ENCODE data around the gene ANKIB1. TPM values are rescaled to one million over a fixed set of nuclear protein-coding genes. Genes with fewer than 3 reads are reported as not detected.
A peak's percentile ranks its signal among the peaks of the same experiment; 100 is the strongest.

The ANKIB1 gene
- total RNA-seq, 1 experiment from 2014 or later: 57.2 TPM

GRCh38 chr7:92397542-92397941 lies 151.8 kb downstream of the ANKIB1 start:
- Mint-ChIP-seq H3K27ac (ENCODE audit: unreplicated experiment) (no peak overlapping the region), H3K36me3 (ENCODE audit: insufficient read depth, unreplicated experiment) (peaks cover 24% of the 10 kb centered on the region), H3K9me3 (ENCODE audit: unreplicated experiment) (no peaks in the 10 kb centered on the region), H3K4me1 (ENCODE audit: low read depth, unreplicated experiment) (no peaks in the 10 kb centered on the region), H3K4me3 (ENCODE audit: unreplicated experiment) (no peak overlapping the region), H3K27me3 (ENCODE audit: insufficient read depth, unreplicated experiment) (no peaks in the 10 kb centered on the region)
- POLR2A ChIA-PET: no interaction called here
- Histone ChIP-seq H3K9me3 (no peaks in the 10 kb centered on the region), H3K4me3 (ENCODE audit: low read depth, low read length) (no peak overlapping the region), H3K27me3 (replicated peaks; ENCODE audit: control insufficient read depth, insufficient read depth, low read length) (no peaks in the 10 kb centered on the region), H3K4me1 (no peaks in the 10 kb centered on the region), H3K36me3 (ENCODE audit: control insufficient read depth, insufficient read depth, low read length) (peaks cover 2% of the 10 kb centered on the region)
- intact Hi-C loops (cut with micrococcal nuclease; ENCODE audit: unreplicated experiment): no loop called here
- CTCF ChIA-PET: no interaction called here
- BruUV-seq (replicated peaks): no TSS peak
- no peak for TF ChIP-seq CTCF (IDR thresholded peaks at IDR 0.05; ENCODE audit: insufficient read depth in 1 of 2, low read depth in 1 of 2, low read length in 1 of 2, severe bottlenecking in 1 of 2, unreplicated experiment in 1 of 2)
- no peak for DNase-seq

- CTCF ChIA-PET: no interaction called here
- no peak for TF ChIP-seq CTCF (IDR thresholded peaks at IDR 0.05; ENCODE audit: insufficient read depth in 1 of 2, low read depth in 1 of 2, low read length in 1 of 2, severe bottlenecking in 1 of 2, unreplicated experiment in 1 of 2)
- Mint-ChIP-seq H3K9me3 (ENCODE audit: unreplicated experiment) (no peaks in the 10 kb centered on the region), H3K27me3 (ENCODE audit: insufficient read depth, unreplicated experiment) (no peaks in the 10 kb centered on the region), H3K36me3 (ENCODE audit: insufficient read depth, unreplicated experiment) (peaks cover 32% of the 10 kb centered on the region), H3K27ac (ENCODE audit: unreplicated experiment) (no peak overlapping the region), H3K4me3 (ENCODE audit: unreplicated experiment) (no peak overlapping the region), H3K4me1 (ENCODE audit: low read depth, unreplicated experiment) (no peaks in the 10 kb centered on the region)
- intact Hi-C loops (cut with micrococcal nuclease; ENCODE audit: unreplicated experiment): no loop called here
- Histone ChIP-seq H3K36me3 (ENCODE audit: control insufficient read depth, insufficient read depth, low read length) (peaks cover 2% of the 10 kb centered on the region), H3K9me3 (no peaks in the 10 kb centered on the region), H3K4me1 (no peaks in the 10 kb centered on the region), H3K4me3 (ENCODE audit: low read depth, low read length) (no peak overlapping the region), H3K27me3 (replicated peaks; ENCODE audit: control insufficient read depth, insufficient read depth, low read length) (no peaks in the 10 kb centered on the region)
- no peak for DNase-seq
- POLR2A ChIA-PET: no interaction called here
- BruUV-seq (replicated peaks): no TSS peak
Measured at GRCh38 chr7:92400013-92400412, 154.2 kb downstream of the ANKIB1 start.

GRCh38 chr7:92402920-92403759 lies 157.4 kb downstream of the ANKIB1 start:
- Mint-ChIP-seq H3K9me3 (ENCODE audit: unreplicated experiment) (no peaks in the 10 kb centered on the region), H3K27me3 (ENCODE audit: insufficient read depth, unreplicated experiment) (no peaks in the 10 kb centered on the region), H3K36me3 (ENCODE audit: insufficient read depth, unreplicated experiment) (peaks cover 21% of the 10 kb centered on the region), H3K4me1 (ENCODE audit: low read depth, unreplicated experiment) (no peaks in the 10 kb centered on the region), H3K4me3 (ENCODE audit: unreplicated experiment) (no peak overlapping the region), H3K27ac (ENCODE audit: unreplicated experiment) (peak overlapping the region; percentile 42)
- POLR2A ChIA-PET: no interaction called here
- no TSS peak for BruUV-seq (replicated peaks)
- Histone ChIP-seq H3K9me3 (no peaks in the 10 kb centered on the region), H3K36me3 (ENCODE audit: control insufficient read depth, insufficient read depth, low read length) (peaks cover 2% of the 10 kb centered on the region), H3K4me1 (no peaks in the 10 kb centered on the region), H3K4me3 (ENCODE audit: low read depth, low read length) (no peak overlapping the region), H3K27me3 (replicated peaks; ENCODE audit: control insufficient read depth, insufficient read depth, low read length) (no peaks in the 10 kb centered on the region)
- intact Hi-C loops (cut with micrococcal nuclease; ENCODE audit: unreplicated experiment): no loop called here
- no peak for TF ChIP-seq CTCF (IDR thresholded peaks at IDR 0.05; ENCODE audit: insufficient read depth in 1 of 2, low read depth in 1 of 2, low read length in 1 of 2, severe bottlenecking in 1 of 2, unreplicated experiment in 1 of 2)
- CTCF ChIA-PET: no interaction called here
- no peak for DNase-seq

Measured in Caco-2 (cell line).